ENCODE results near the gene MYOZ3.

- TF ChIP-seq CTCF (conservative IDR thresholded peaks at IDR 0.05) (no peak), EZH2 (IDR thresholded peaks at IDR 0.05; ENCODE audit: low read depth) (no peak)
Measured at GRCh38 chr5:150672237-150672883, 11.3 kb downstream of the MYOZ3 start.
